CD14-positive monocyte (primary cell): Measurements from ENCODE around the gene SGPL1. TPM values are rescaled to one million over a fixed set of nuclear protein-coding genes. Genes with fewer than 3 reads are reported as not detected.

Experiments used
- DNase-seq, 3 donors: peaks; one replicate each; pipeline ENCODE4 v3.0.0-alpha.2; 2011 to 2022
- H2AFZ ChIP-seq: 2 replicates; pipeline ENCODE4 v1.6.0; 2012; ENCODE audit warnings: mild to moderate bottlenecking, low read depth, low read length, inconsistent platforms; ENCODE audit not compliant: insufficient read depth, poor library complexity, severe bottlenecking
- H3K27ac ChIP-seq, 2 donors: 1 replicate in 1 of 2; 2 replicates in 1 of 2; pipeline ENCODE4 v1.5.1; 2012 to 2013; ENCODE audit warnings: low read length in 2 of 2, control low read depth in 1 of 2, inconsistent platforms in 1 of 2, low read depth in 1 of 2, mild to moderate bottlenecking in 1 of 2
- H3K27me3 ChIP-seq, 2 donors: one replicate each; pipeline versions ENCODE4 v1.6.0 to v1.6.1; 2011 to 2013; ENCODE audit warnings: low read length in 2 of 2; ENCODE audit not compliant: control insufficient read depth in 2 of 2, insufficient read depth in 2 of 2
- H3K36me3 ChIP-seq, 2 donors: replicated peaks in 1 of 2; 1 replicate in 1 of 2; 2 replicates in 1 of 2; pipeline versions ENCODE4 v1.5.1 to v1.6.1; 2012 to 2013; ENCODE audit warnings: low read length in 2 of 2, control low read depth in 1 of 2, inconsistent platforms in 1 of 2, mild to moderate bottlenecking in 1 of 2; ENCODE audit not compliant: insufficient read depth in 2 of 2, control insufficient read depth in 1 of 2
- H3K4me1 ChIP-seq, 2 donors: 1 replicate in 1 of 2; 2 replicates in 1 of 2; pipeline versions ENCODE4 v1.5.1 to v1.6.1; 2012 to 2013; ENCODE audit warnings: low read length in 2 of 2, control low read depth in 1 of 2, inconsistent platforms in 1 of 2, mild to moderate bottlenecking in 1 of 2, moderate library complexity in 1 of 2; ENCODE audit not compliant: insufficient read depth in 2 of 2, control insufficient read depth in 1 of 2
- H3K4me2 ChIP-seq: replicated peaks from 2 replicates; pipeline ENCODE3; 2012; ENCODE audit warnings: low read length, moderate library complexity, mild to moderate bottlenecking; ENCODE audit not compliant: poor library complexity, severe bottlenecking; ENCODE audit errors: extremely low read depth
- H3K4me3 ChIP-seq, 3 experiments: fragments of 200-600 bp in 1 of 3; sonication (generic) in 1 of 3; replicated peaks in 1 of 3; 1 replicate in 2 of 3; 2 replicates in 1 of 3; pipeline ENCODE4 v1.5.1; 2011 to 2013; ENCODE audit warnings: low read length in 3 of 3, mild to moderate bottlenecking in 3 of 3, control low read depth in 2 of 3, low read depth in 2 of 3, inconsistent platforms in 1 of 3, moderate library complexity in 1 of 3
- H3K79me2 ChIP-seq: 2 replicates; pipeline ENCODE4 v1.6.0; 2012; ENCODE audit warnings: mild to moderate bottlenecking, control low read depth, inconsistent platforms, low read length, moderate library complexity; ENCODE audit not compliant: insufficient read depth
- H3K9ac ChIP-seq: 2 replicates; pipeline ENCODE4 v1.6.0; 2017; ENCODE audit warnings: low read length, mild to moderate bottlenecking; ENCODE audit not compliant: insufficient read depth, poor library complexity, severe bottlenecking
- H3K9me3 ChIP-seq, 2 donors: replicated peaks in 1 of 2; 1 replicate in 1 of 2; 2 replicates in 1 of 2; pipeline versions ENCODE4 v1.5.1 to v1.6.1; 2012 to 2013; ENCODE audit warnings: low read length in 2 of 2, control low read depth in 1 of 2; ENCODE audit not compliant: control insufficient read depth in 1 of 2, insufficient read depth in 1 of 2
- H4K20me1 ChIP-seq: 2 replicates; pipeline ENCODE4 v1.6.0; 2012; ENCODE audit warnings: mild to moderate bottlenecking, low read length, control low read depth, moderate library complexity; ENCODE audit not compliant: insufficient read depth
- H3K27ac Mint-ChIP-seq, 7 donors: one replicate each; pipeline ENCODE4 v1.8.0; 2020; ENCODE audit warnings: mild to moderate bottlenecking in 7 of 7, mixed read lengths in 7 of 7, moderate library complexity in 6 of 7, inconsistent platforms in 2 of 7
- H3K27me3 Mint-ChIP-seq, 3 donors: one replicate each; pipeline ENCODE4 v1.8.0; 2021 to 2022; ENCODE audit warnings: low read depth in 3 of 3, mild to moderate bottlenecking in 3 of 3, mixed read lengths in 3 of 3, moderate library complexity in 3 of 3, inconsistent platforms in 1 of 3
- H3K36me3 Mint-ChIP-seq, 2 donors: one replicate each; pipeline ENCODE4 v1.8.0; 2020; ENCODE audit warnings: mixed read lengths in 2 of 2, inconsistent platforms in 1 of 2, mild to moderate bottlenecking in 1 of 2
- H3K4me1 Mint-ChIP-seq: one replicate; pipeline ENCODE4 v1.8.0; 2020; ENCODE audit warnings: mild to moderate bottlenecking, mixed read lengths
- H3K4me3 Mint-ChIP-seq, 2 donors: one replicate each; pipeline ENCODE4 v1.8.0; 2020; ENCODE audit warnings: mild to moderate bottlenecking in 2 of 2, mixed read lengths in 2 of 2, moderate library complexity in 1 of 2
- H3K9me3 Mint-ChIP-seq, 7 donors: one replicate each; pipeline ENCODE4 v1.8.0; 2020 to 2022; ENCODE audit warnings: mixed read lengths in 7 of 7, mild to moderate bottlenecking in 6 of 7, moderate library complexity in 6 of 7, inconsistent platforms in 2 of 7
- WGBS: methylation state at CpG from one replicate; pipeline ENCODE4 v1.1.5; 2013; ENCODE audit warnings: missing lambda C conversion rate; ENCODE audit not compliant: insufficient coverage; 5-methylcytosine and 5-hydroxymethylcytosine counted together
- intact Hi-C, 2 donors: fragments of 100-400 bp; cut with micrococcal nuclease; formaldehyde crosslinking; loops; one replicate each; pipeline versions ENCODE4 v1.15.0 to v1.15.1; 2023
- polyA plus RNA-seq, 3 donors: library from polyadenylated mRNA; depleted of rRNA in 1 of 3; unstranded in 2 of 3; stranded (reverse) in 1 of 3; fragments of 300-500 nt in 2 of 3; fragments of >200 nt in 1 of 3; fragmentation: Illumina TruSeq in 2 of 3; gene quantifications; 1 replicate in 2 of 3; 2 replicates in 1 of 3; pipeline ENCODE4 v1.2.3, GENCODE V29; 2012 to 2021
- TF ChIP-seq, protein P1 (sequence below): fragments of 200-600 bp; IDR thresholded peaks from one replicate; pipeline ENCODE4 v1.8.0; 2022; ENCODE audit warnings: antibody characterized with exemption, mild to moderate bottlenecking

SGPL1 gene
- polyA plus RNA-seq, 3 donors: 16.6 to 26.8 (median 26.1) TPM

DNA sequence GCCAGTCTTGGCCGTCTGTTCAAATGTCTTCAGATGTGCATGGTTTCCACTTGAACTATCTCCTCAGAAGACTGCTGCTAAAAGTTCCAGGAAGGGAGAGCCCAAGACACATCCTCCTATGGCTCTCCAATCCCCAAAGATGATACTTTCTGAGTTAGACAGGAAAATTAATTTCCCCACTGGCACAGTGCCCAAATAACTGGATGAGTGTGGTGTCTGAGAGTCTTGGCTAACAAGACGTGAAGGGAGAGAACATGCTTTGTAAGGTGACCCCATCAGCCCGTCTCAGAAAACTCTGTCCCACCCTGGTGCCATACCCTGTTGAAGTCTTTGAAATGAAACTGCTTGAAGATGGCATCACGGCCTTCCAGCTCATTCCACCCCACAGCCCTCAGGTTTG, 69.7 kb downstream of the SGPL1 start:
- Histone ChIP-seq H3K27me3 (no peaks in the 10 kb centered on the region), H2AFZ (no peak overlapping the region), H3K79me2 (no peaks in the 10 kb centered on the region), H3K4me2 (no peak overlapping the region), H3K4me1 (peaks cover 15 to 16% of the 10 kb centered on the region in 2 donors), H3K9ac (no peak overlapping the region), H3K36me3 (peaks cover 7 to 46% of the 10 kb centered on the region in 2 donors), H3K9me3 (no peaks in the 10 kb centered on the region), H3K4me3 (no peak overlapping the region), H4K20me1 (peaks cover 6% of the 10 kb centered on the region), H3K27ac (no peak overlapping the region)
- Mint-ChIP-seq H3K4me1 (peaks cover 26% of the 10 kb centered on the region), H3K27ac (no peak overlapping the region), H3K27me3 (peaks cover 0 to 2% (median 2%) of the 10 kb centered on the region in 3 donors), H3K36me3 (peaks cover 16 to 27% of the 10 kb centered on the region in 2 donors), H3K4me3 (no peak overlapping the region), H3K9me3 (no peaks in the 10 kb centered on the region)
- WGBS: 83% methylated on average over 1 of the region's 4 CpGs
- intact Hi-C loops: no loop called here
- no peak for DNase-seq
- TF ChIP-seq, protein P1, sequence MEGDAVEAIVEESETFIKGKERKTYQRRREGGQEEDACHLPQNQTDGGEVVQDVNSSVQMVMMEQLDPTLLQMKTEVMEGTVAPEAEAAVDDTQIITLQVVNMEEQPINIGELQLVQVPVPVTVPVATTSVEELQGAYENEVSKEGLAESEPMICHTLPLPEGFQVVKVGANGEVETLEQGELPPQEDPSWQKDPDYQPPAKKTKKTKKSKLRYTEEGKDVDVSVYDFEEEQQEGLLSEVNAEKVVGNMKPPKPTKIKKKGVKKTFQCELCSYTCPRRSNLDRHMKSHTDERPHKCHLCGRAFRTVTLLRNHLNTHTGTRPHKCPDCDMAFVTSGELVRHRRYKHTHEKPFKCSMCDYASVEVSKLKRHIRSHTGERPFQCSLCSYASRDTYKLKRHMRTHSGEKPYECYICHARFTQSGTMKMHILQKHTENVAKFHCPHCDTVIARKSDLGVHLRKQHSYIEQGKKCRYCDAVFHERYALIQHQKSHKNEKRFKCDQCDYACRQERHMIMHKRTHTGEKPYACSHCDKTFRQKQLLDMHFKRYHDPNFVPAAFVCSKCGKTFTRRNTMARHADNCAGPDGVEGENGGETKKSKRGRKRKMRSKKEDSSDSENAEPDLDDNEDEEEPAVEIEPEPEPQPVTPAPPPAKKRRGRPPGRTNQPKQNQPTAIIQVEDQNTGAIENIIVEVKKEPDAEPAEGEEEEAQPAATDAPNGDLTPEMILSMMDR: no peak

DNA sequence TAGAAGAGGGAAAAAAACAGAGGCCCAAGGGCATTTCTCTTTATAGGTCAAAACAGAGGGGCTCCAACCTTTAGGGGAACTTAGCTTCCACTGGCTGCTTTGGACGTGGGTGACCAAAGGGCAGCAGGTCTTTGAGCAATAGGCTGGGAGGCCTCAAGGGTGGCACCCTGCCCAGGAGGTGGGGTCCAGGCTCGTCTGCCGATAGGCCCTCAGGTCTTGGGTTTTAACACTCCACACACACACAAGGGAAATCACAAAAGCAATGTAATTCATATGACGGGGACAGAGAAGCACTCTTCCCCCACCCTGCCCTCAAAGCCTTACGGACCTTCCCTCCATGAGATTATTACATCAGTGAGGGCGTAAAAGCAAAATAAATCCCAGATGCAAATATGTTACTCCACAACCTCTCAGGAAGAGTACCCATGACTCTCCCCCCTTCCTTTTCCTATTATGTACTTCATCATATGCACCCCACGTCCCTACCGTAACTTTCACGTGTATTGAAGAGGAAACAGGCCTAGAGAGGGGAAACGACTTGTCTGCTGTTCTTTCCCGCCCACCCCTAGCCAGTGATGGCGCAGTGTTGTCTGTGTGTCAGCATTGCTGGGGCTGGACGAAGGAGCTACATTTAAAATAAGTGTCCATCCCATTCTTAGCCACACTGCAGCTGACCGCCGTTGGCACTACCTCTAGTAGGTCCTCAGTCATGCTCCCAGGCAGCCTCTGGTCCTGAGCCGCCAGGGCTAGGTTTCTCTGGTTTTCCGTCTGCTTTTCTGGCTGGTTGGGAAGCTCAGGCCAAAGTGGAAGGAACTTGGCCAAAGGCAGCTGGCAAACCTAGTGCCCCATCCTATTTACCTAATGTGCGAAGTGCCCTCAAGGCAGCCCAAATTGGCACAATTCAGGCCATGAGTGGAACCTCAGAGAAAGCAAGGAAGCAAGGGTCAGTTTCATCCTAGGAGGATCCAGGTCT, 70.5 kb downstream of the SGPL1 start:
- Mint-ChIP-seq H3K4me1 (peaks cover 26% of the 10 kb centered on the region), H3K27me3 (peaks cover 1 to 2% (median 2%) of the 10 kb centered on the region in 3 donors), H3K4me3 (no peak overlapping the region), H3K9me3 (no peaks in the 10 kb centered on the region), H3K27ac (no peak overlapping the region), H3K36me3 (peaks cover 16 to 25% of the 10 kb centered on the region in 2 donors)
- 66% methylated on average over 4 of the region's 18 CpGs for WGBS
- Histone ChIP-seq H2AFZ (no peak overlapping the region), H3K79me2 (no peaks in the 10 kb centered on the region), H3K9ac (no peak overlapping the region), H3K9me3 (no peaks in the 10 kb centered on the region), H3K4me2 (no peak overlapping the region), H3K27me3 (no peaks in the 10 kb centered on the region), H3K4me3 (no peak overlapping the region), H3K4me1 (peaks cover 15 to 16% of the 10 kb centered on the region in 2 donors), H4K20me1 (peaks cover 6% of the 10 kb centered on the region), H3K36me3 (peaks cover 7 to 42% of the 10 kb centered on the region in 2 donors), H3K27ac (no peak overlapping the region)
- intact Hi-C loops: no loop called here
- TF ChIP-seq, protein P1: no peak
- no peak for DNase-seq
